SK-N-MC (cell line): Measurements from ENCODE around the gene FARS2.

Source experiments
- EZH2 ChIP-seq: fragments of 200-600 bp; sonication (generic); IDR thresholded peaks from one replicate; pipeline ENCODE4 v1.6.1; 2017; ENCODE audit warnings: antibody characterized with exemption
- POLR2AphosphoS5 ChIP-seq: IDR thresholded peaks from 2 replicates; pipeline ENCODE4 v1.6.1; 2012; ENCODE audit warnings: mild to moderate bottlenecking, low read depth, low read length, borderline replicate concordance

GRCh38 chr6:5259428-5259827 lies 1.9 kb upstream of the FARS2 start:
- TF ChIP-seq EZH2 (no peak), POLR2AphosphoS5 (no peak)
